ENCODE data around the gene CIBAR2.

Gene CIBAR2

GRCh38 chr16:85074225-85074914 lies 37.9 kb downstream of the CIBAR2 start:
- no peak for TF ChIP-seq CTCF (IDR thresholded peaks at IDR 0.05; ENCODE audit: low read depth, low read length)

GRCh38 chr16:85072947-85073346 lies 39.3 kb downstream of the CIBAR2 start:
- DNase-seq (ENCODE audit: extremely low read depth, low read depth), result peak; percentile 68

More at GRCh38 chr16:85074225-85074914, 37.9 kb downstream of the CIBAR2 start:
- DNase-seq (ENCODE audit: extremely low read depth, low read depth), result no peak

GRCh38 chr16:85072076-85072860 lies 40.0 kb downstream of the CIBAR2 start:
- DNase-seq (ENCODE audit: extremely low read depth, low read depth), result no peak
- no peak for TF ChIP-seq CTCF (IDR thresholded peaks at IDR 0.05; ENCODE audit: low read depth, low read length)

More at GRCh38 chr16:85072947-85073346, 39.3 kb downstream of the CIBAR2 start:
- TF ChIP-seq CTCF (IDR thresholded peaks at IDR 0.05; ENCODE audit: low read depth, low read length), result no peak

GRCh38 chr16:85069171-85069570 lies 43.1 kb downstream of the CIBAR2 start:
- DNase-seq (ENCODE audit: extremely low read depth, low read depth), result no peak
- no peak for TF ChIP-seq CTCF (IDR thresholded peaks at IDR 0.05; ENCODE audit: low read depth, low read length)

- no peak for TF ChIP-seq CTCF (IDR thresholded peaks at IDR 0.05; ENCODE audit: low read depth, low read length)
- DNase-seq (ENCODE audit: extremely low read depth, low read depth), result no peak
These were observed 43.5 kb downstream of the CIBAR2 start for GRCh38 chr16:85068746-85069145.

- TF ChIP-seq CTCF (IDR thresholded peaks at IDR 0.05; ENCODE audit: low read depth, low read length), result no peak
- DNase-seq (ENCODE audit: extremely low read depth, low read depth), result no peak
These were observed 44.8 kb downstream of the CIBAR2 start for GRCh38 chr16:85067426-85067825.

- no peak for TF ChIP-seq CTCF (IDR thresholded peaks at IDR 0.05; ENCODE audit: low read depth, low read length)
These were observed 45.2 kb downstream of the CIBAR2 start for GRCh38 chr16:85067024-85067423.

More at GRCh38 chr16:85067024-85067423, 45.2 kb downstream of the CIBAR2 start:
- no peak for DNase-seq (ENCODE audit: extremely low read depth, low read depth)

Measured in AG09319 (cell line).